Fibroblast of skin of back (primary cell): ENCODE measurements around the gene RPS3. TPM values are rescaled to one million over a fixed set of nuclear protein-coding genes. Genes with fewer than 3 reads are reported as not detected.
A peak's percentile ranks its signal among the peaks of the same experiment; 100 is the strongest.
"Not testable (repeated sequence)": the region's sequence is repeated elsewhere in the genome, so short reads cannot be mapped to it uniquely, and the experiment has no call there.

Experiments
- DNase-seq: peaks from one replicate; pipeline ENCODE4 v3.0.0-alpha.2; 2013
- polyA plus RNA-seq, 2 experiments: library from polyadenylated mRNA; unstranded; fragments of 120-200 nt; gene quantifications; one replicate each; pipeline ENCODE4 v1.2.1, GENCODE V29; 2013; ENCODE audit not compliant: insufficient read length in 2 of 2

The RPS3 gene
- 2,063 TPM for polyA plus RNA-seq (2013, experiment 1 of 2; ENCODE audit: insufficient read length)
- polyA plus RNA-seq (2013, experiment 2 of 2; ENCODE audit: insufficient read length), result 2,137 TPM

GRCh38 chr11:75399344-75400145 is at the start of gene RPS3:
TSS of gene RPS3 (plus strand) at chr11:75399518. CDS start at chr11:75399548, 30 bp downstream.
- peak; percentile 92 for DNase-seq

- no peak for DNase-seq
Observed at GRCh38 chr11:75349521-75350116, 49.7 kb upstream of the RPS3 start.

GRCh38 chr11:75350122-75350742 is 49.1 kb upstream of the RPS3 start:
- no peak for DNase-seq

GRCh38 chr11:75350743-75351540 is 48.4 kb upstream of the RPS3 start:
- DNase-seq, result no peak

GRCh38 chr11:75351541-75351790 is 47.9 kb upstream of the RPS3 start, which contains the start of gene ARRB1:
TSS of gene ARRB1 (minus strand) at chr11:75351661. CDS start at chr11:75351607, 54 bp downstream.
- peak; percentile 46 for DNase-seq

GRCh38 chr11:75351791-75352587 is 47.3 kb upstream of the RPS3 start:
- DNase-seq, result no peak

GRCh38 chr11:75352588-75353206 is 46.6 kb upstream of the RPS3 start:
- no peak for DNase-seq

- DNase-seq, result no peak
Observed at GRCh38 chr11:75355051-75355450, 44.3 kb upstream of the RPS3 start.

- DNase-seq, result no peak
Observed at GRCh38 chr11:75356613-75357012, 42.7 kb upstream of the RPS3 start.

- not testable (repeated sequence) for DNase-seq
Observed at GRCh38 chr11:75362285-75362684, 37.0 kb upstream of the RPS3 start.

- no peak for DNase-seq
Observed at GRCh38 chr11:75365711-75366181, 33.6 kb upstream of the RPS3 start.

- DNase-seq, result not testable (repeated sequence)
Observed at GRCh38 chr11:75366826-75367225, 32.5 kb upstream of the RPS3 start.

- DNase-seq, result no peak
Observed at GRCh38 chr11:75369560-75370255, 29.6 kb upstream of the RPS3 start.

- DNase-seq, result no peak
Observed at GRCh38 chr11:75371949-75372876, 27.1 kb upstream of the RPS3 start.

GRCh38 chr11:75373201-75373600 is 26.1 kb upstream of the RPS3 start:
- DNase-seq, result no peak

GRCh38 chr11:75374646-75375045 is 24.7 kb upstream of the RPS3 start:
- DNase-seq, result no peak

- DNase-seq, result no peak
Observed at GRCh38 chr11:75375626-75376025, 23.7 kb upstream of the RPS3 start.

GRCh38 chr11:75376175-75376574 is 23.1 kb upstream of the RPS3 start:
- no peak for DNase-seq

- not testable (repeated sequence) for DNase-seq
Observed at GRCh38 chr11:75378776-75379175, 20.5 kb upstream of the RPS3 start.

GRCh38 chr11:75380245-75380644 is 19.1 kb upstream of the RPS3 start:
- no peak for DNase-seq
